SK-N-MC (cell line): ENCODE measurements around the gene THOC2.

Source experiments
- EZH2 ChIP-seq: fragments of 200-600 bp; sonication (generic); IDR thresholded peaks from one replicate; pipeline ENCODE4 v1.6.1; 2017; ENCODE audit warnings: antibody characterized with exemption
- FOXP2 ChIP-seq: optimal IDR thresholded peaks from 2 replicates; pipeline ENCODE3; 2011; ENCODE audit warnings: mild to moderate bottlenecking, moderate library complexity; ENCODE audit not compliant: insufficient read depth; ENCODE audit errors: extremely low read length, control extremely low read depth
- POLR2AphosphoS5 ChIP-seq: IDR thresholded peaks from 2 replicates; pipeline ENCODE4 v1.6.1; 2012; ENCODE audit warnings: mild to moderate bottlenecking, low read depth, low read length, borderline replicate concordance

DNA sequence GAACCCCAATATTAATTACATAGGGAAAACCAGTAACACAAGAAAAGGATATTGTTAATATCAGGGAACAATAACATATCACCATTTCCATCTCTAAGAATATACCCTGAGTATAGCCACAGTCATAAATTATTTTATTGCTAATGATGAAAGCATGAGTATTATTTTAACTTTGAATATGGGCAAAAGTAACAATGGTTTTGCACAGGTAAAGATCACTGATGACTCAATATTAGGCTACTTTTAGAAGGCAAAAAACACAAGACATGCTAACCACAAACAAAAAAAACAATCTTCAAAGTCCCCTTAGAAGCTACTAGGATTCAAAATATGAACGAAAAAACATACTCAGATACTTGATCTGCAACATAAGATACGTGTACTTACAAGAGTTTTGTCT, 36.5 kb downstream of the THOC2 start:
- no peak for TF ChIP-seq POLR2AphosphoS5
- no peak for TF ChIP-seq EZH2
- TF ChIP-seq FOXP2 = no peak
